Keratinocyte (primary cell): Measurements from ENCODE around the gene FUBP1.

Experiments used
- CTCF ChIP-seq, 3 experiments: IDR thresholded peaks in 1 of 3; conservative IDR thresholded peaks in 1 of 3; optimal IDR thresholded peaks in 1 of 3; 2 replicates in 2 of 3; 3 replicates in 1 of 3; pipeline versions ENCODE3 to v1.5.1; 2011; ENCODE audit warnings: low read length in 3 of 3, mild to moderate bottlenecking in 3 of 3, moderate library complexity in 2 of 3, control low read depth in 1 of 3, inconsistent platforms in 1 of 3; ENCODE audit not compliant: insufficient read depth in 2 of 3; ENCODE audit errors: extremely low read depth in 1 of 3
- EZH2 ChIP-seq: IDR thresholded peaks from one replicate; pipeline ENCODE4 v1.6.1; 2012; ENCODE audit warnings: inconsistent platforms, mild to moderate bottlenecking, low read length, moderate library complexity

GRCh38 chr1:77925518-77925917 lies 53.4 kb downstream of the FUBP1 start:
- TF ChIP-seq CTCF (optimal IDR thresholded peaks at IDR 0.05 in 1 of 3, IDR thresholded peaks at IDR 0.05 in 1 of 3, conservative IDR thresholded peaks at IDR 0.05 in 1 of 3; ENCODE audit: extremely low read depth in 1 of 3, insufficient read depth in 2 of 3, low read length in 3 of 3), result no peak
- TF ChIP-seq EZH2, result no peak
